ENCODE measurements around the gene KRTDAP. TPM values are rescaled to one million over a fixed set of nuclear protein-coding genes. Genes with fewer than 3 reads are reported as not detected.
"Not testable (repeated sequence)": the region's sequence is repeated elsewhere in the genome, so short reads cannot be mapped to it uniquely, and the experiment has no call there.

Gene KRTDAP
- total RNA-seq, 1 donor from 2014 or later: not detected

DNA sequence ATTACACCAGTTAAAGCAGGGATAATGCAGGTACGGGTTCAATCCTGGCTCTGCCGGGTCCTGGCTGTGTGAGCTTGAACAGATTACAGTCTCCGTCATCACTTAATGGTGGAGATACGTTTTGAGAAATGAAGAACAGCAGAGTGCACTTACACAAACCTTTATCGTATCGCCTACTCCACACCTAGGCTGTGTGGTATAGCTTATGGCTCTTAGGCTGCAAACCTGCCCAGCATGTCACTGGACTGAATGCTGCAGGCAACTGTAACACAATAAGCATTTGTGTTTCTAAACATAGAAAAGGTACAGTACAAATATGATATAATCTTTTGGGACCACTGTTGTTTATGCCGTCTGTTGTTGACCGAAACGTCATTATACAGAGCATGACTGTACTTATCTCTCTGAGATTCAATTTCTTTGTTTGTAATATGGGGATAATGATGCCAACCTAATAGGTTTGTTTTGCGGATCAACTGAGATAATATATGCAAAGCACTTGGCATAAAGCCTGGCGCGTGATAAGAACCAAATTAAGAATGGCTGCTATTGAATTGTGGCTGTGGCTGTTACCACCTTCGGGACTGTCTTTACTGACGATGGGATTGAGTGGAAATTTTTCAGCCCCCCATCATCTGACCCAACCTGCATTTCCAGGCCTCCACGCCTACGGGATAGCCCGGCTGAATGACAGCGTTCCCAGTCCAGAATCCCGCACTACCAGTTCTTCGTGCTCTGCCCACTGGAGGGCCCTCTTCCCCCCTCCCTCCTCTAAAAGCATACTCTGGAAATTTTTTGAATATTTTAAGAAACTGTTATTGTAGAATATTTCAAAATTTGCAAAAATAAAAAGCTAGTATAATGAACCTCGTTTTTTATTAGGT is 11.2 kb downstream of the KRTDAP start:
- Histone ChIP-seq H3K36me3 (ENCODE audit: control insufficient read depth, insufficient read depth, low read length) (no peaks in the 10 kb centered on the region), H3K4me3 (ENCODE audit: low read depth, low read length) (no peak overlapping the region), H3K27me3 (ENCODE audit: control insufficient read depth, insufficient read depth, low read length) (no peaks in the 10 kb centered on the region)
- FAIRE-seq (no peak), DNase-seq (ENCODE audit: low read depth) (no peak)
- TF ChIP-seq, protein P1, sequence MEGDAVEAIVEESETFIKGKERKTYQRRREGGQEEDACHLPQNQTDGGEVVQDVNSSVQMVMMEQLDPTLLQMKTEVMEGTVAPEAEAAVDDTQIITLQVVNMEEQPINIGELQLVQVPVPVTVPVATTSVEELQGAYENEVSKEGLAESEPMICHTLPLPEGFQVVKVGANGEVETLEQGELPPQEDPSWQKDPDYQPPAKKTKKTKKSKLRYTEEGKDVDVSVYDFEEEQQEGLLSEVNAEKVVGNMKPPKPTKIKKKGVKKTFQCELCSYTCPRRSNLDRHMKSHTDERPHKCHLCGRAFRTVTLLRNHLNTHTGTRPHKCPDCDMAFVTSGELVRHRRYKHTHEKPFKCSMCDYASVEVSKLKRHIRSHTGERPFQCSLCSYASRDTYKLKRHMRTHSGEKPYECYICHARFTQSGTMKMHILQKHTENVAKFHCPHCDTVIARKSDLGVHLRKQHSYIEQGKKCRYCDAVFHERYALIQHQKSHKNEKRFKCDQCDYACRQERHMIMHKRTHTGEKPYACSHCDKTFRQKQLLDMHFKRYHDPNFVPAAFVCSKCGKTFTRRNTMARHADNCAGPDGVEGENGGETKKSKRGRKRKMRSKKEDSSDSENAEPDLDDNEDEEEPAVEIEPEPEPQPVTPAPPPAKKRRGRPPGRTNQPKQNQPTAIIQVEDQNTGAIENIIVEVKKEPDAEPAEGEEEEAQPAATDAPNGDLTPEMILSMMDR (IDR thresholded peaks at IDR 0.05; ENCODE audit: insufficient read depth, low read length, severe bottlenecking): peak; percentile 25

- DNase-seq (ENCODE audit: low read depth) (no peak), FAIRE-seq (no peak)
- Histone ChIP-seq H3K4me3 (ENCODE audit: low read depth, low read length) (no peak overlapping the region), H3K27me3 (ENCODE audit: control insufficient read depth, insufficient read depth, low read length) (no peaks in the 10 kb centered on the region), H3K36me3 (ENCODE audit: control insufficient read depth, insufficient read depth, low read length) (no peaks in the 10 kb centered on the region)
- TF ChIP-seq, protein P1 (IDR thresholded peaks at IDR 0.05; ENCODE audit: insufficient read depth, low read length, severe bottlenecking): peak; percentile 12
These were observed 14.1 kb downstream of the KRTDAP start for GRCh38 chr19:35476149-35476548.

DNA sequence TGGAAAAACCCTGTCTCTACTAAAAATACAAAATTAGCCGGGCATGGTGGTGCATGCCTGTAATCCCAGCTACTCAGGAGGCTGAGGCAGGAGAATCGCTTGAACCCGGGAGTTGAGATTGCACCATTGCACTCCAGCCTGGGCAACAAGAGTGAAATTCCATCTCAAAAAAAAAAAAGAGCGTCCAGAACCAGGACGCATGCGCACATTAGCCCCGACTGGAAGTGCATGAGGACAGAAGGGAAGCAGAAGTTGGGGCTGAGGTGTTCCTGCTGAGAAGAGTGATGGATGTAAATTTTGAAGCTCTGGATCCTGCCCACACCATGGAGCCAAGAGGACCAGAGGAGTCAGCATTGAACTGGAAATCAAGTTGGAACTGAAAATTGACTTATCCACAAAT is 15.7 kb downstream of the KRTDAP start:
- not testable (repeated sequence) for H3K27me3 ChIP-seq (ENCODE audit: control insufficient read depth, insufficient read depth, low read length); DNase-seq (ENCODE audit: low read depth); FAIRE-seq; H3K36me3 ChIP-seq (ENCODE audit: control insufficient read depth, insufficient read depth, low read length); H3K4me3 ChIP-seq (ENCODE audit: low read depth, low read length)

DNA sequence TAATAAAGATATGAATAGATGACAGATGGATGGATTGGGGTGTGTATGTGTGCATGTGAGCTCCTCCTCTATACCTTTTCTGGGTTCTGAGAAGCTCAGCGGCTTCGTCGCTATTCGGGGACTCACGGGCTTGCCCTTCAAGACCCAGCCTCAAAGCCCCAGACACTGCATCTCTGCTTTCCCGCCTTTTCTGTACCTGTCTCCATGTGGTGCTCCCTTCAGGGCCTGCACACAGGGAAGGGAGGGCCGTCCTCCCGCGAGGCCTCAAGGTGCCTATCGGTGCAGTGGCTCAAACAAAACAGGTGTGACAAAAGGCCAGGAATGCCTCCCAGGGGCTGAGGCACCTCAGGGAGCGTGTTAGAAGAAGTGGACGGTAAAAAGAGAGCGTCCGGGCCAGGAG is 16.2 kb downstream of the KRTDAP start:
- H3K27me3 ChIP-seq (ENCODE audit: control insufficient read depth, insufficient read depth, low read length): no peaks in the 10 kb centered on the region
- no peak overlapping the region for H3K4me3 ChIP-seq (ENCODE audit: low read depth, low read length)
- no peaks in the 10 kb centered on the region for H3K36me3 ChIP-seq (ENCODE audit: control insufficient read depth, insufficient read depth, low read length)
- FAIRE-seq: no peak
- TF ChIP-seq, protein P1 (IDR thresholded peaks at IDR 0.05; ENCODE audit: insufficient read depth, low read length, severe bottlenecking): no peak
- no peak for DNase-seq (ENCODE audit: low read depth)

- DNase-seq (ENCODE audit: low read depth): no peak
- Histone ChIP-seq H3K4me3 (ENCODE audit: low read depth, low read length) (no peak overlapping the region), H3K27me3 (ENCODE audit: control insufficient read depth, insufficient read depth, low read length) (no peaks in the 10 kb centered on the region), H3K36me3 (ENCODE audit: control insufficient read depth, insufficient read depth, low read length) (no peaks in the 10 kb centered on the region)
- FAIRE-seq: no peak
- TF ChIP-seq, protein P1 (IDR thresholded peaks at IDR 0.05; ENCODE audit: insufficient read depth, low read length, severe bottlenecking): no peak
These were observed 18.3 kb downstream of the KRTDAP start for GRCh38 chr19:35471946-35472345.

GRCh38 chr19:35471075-35471474 is 19.2 kb downstream of the KRTDAP start:
- not testable (repeated sequence) for FAIRE-seq; DNase-seq (ENCODE audit: low read depth); H3K27me3 ChIP-seq (ENCODE audit: control insufficient read depth, insufficient read depth, low read length); H3K36me3 ChIP-seq (ENCODE audit: control insufficient read depth, insufficient read depth, low read length); H3K4me3 ChIP-seq (ENCODE audit: low read depth, low read length)

DNA sequence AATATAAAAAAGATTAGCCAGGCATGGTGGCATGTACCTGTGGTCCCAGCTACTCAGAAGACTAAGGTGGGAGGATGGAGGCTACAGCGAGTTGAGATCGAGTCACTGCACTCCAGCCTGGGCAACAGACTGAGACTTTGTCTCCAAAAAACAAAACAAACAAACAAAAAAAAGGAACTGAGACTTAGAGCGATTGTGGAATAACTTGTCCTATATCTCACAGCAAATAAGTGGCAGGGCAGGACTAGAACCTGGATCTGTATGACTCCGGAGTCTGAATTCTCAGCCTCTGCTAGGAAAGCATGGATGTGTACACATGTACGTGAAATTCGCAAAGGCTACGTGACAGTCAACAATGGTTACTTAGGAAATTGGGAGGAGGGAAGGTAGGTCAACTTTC is 20.1 kb downstream of the KRTDAP start:
- DNase-seq (ENCODE audit: low read depth) (no peak), FAIRE-seq (no peak)
- Histone ChIP-seq H3K27me3 (ENCODE audit: control insufficient read depth, insufficient read depth, low read length) (no peaks in the 10 kb centered on the region), H3K36me3 (ENCODE audit: control insufficient read depth, insufficient read depth, low read length) (no peaks in the 10 kb centered on the region), H3K4me3 (ENCODE audit: low read depth, low read length) (no peak overlapping the region)
- TF ChIP-seq, protein P1 (IDR thresholded peaks at IDR 0.05; ENCODE audit: insufficient read depth, low read length, severe bottlenecking): no peak
